Measurements from ENCODE around the gene ZFYVE28.

The ZFYVE28 gene

GRCh38 chr4:2459589-2460349, 41.3 kb upstream of the ZFYVE28 start:
- no peak for DNase-seq (ENCODE audit: low spot score)
- no peak for TF ChIP-seq CTCF (IDR thresholded peaks at IDR 0.05; ENCODE audit: extremely low read depth, missing control alignments)

GRCh38 chr4:2458546-2459491, 40.4 kb upstream of the ZFYVE28 start:
- no peak for TF ChIP-seq CTCF (IDR thresholded peaks at IDR 0.05; ENCODE audit: extremely low read depth, missing control alignments)

GRCh38 chr4:2457481-2458295, 39.2 kb upstream of the ZFYVE28 start:
- DNase-seq (ENCODE audit: low spot score) = no peak
- TF ChIP-seq CTCF (IDR thresholded peaks at IDR 0.05; ENCODE audit: extremely low read depth, missing control alignments) = no peak

More at GRCh38 chr4:2458546-2459491, 40.4 kb upstream of the ZFYVE28 start:
- DNase-seq (ENCODE audit: low spot score) = no peak

- TF ChIP-seq CTCF (IDR thresholded peaks at IDR 0.05; ENCODE audit: extremely low read depth, missing control alignments) = no peak
- no peak for DNase-seq (ENCODE audit: low spot score)
Measured at GRCh38 chr4:2451821-2452785, 33.7 kb upstream of the ZFYVE28 start.

GRCh38 chr4:2451036-2451520, 32.6 kb upstream of the ZFYVE28 start:
- DNase-seq (ENCODE audit: low spot score) = no peak
- no peak for TF ChIP-seq CTCF (IDR thresholded peaks at IDR 0.05; ENCODE audit: extremely low read depth, missing control alignments)

GRCh38 chr4:2450394-2451035, 32.1 kb upstream of the ZFYVE28 start:
- no peak for DNase-seq (ENCODE audit: low spot score)
- no peak for TF ChIP-seq CTCF (IDR thresholded peaks at IDR 0.05; ENCODE audit: extremely low read depth, missing control alignments)
